Measurements from ENCODE around the gene MED27. TPM values are rescaled to one million over a fixed set of nuclear protein-coding genes. Genes with fewer than 3 reads are reported as not detected.

The MED27 gene
- total RNA-seq, 1 donor from 2014 or later: 34.5 TPM

- H3K27me3 ChIP-seq (ENCODE audit: control insufficient read depth, insufficient read depth, low read length): no peaks in the 10 kb centered on the region
- no peak for DNase-seq (ENCODE audit: low read depth)
- no peak overlapping the region for H3K4me3 ChIP-seq (ENCODE audit: low read depth, low read length)
- TF ChIP-seq CTCF (IDR thresholded peaks at IDR 0.05; ENCODE audit: insufficient read depth, low read length, poor library complexity, severe bottlenecking): no peak
- H3K36me3 ChIP-seq (ENCODE audit: control insufficient read depth, insufficient read depth, low read length): no peaks in the 10 kb centered on the region
These were observed 205.2 kb downstream of the MED27 start for GRCh38 chr9:131874447-131874846.

GRCh38 chr9:131873891-131874440, 205.7 kb downstream of the MED27 start:
- Histone ChIP-seq H3K36me3 (ENCODE audit: control insufficient read depth, insufficient read depth, low read length) (no peaks in the 10 kb centered on the region), H3K27me3 (ENCODE audit: control insufficient read depth, insufficient read depth, low read length) (no peaks in the 10 kb centered on the region), H3K4me3 (ENCODE audit: low read depth, low read length) (no peak overlapping the region)
- no peak for TF ChIP-seq CTCF (IDR thresholded peaks at IDR 0.05; ENCODE audit: insufficient read depth, low read length, poor library complexity, severe bottlenecking)
- DNase-seq (ENCODE audit: low read depth): no peak

- Histone ChIP-seq H3K36me3 (ENCODE audit: control insufficient read depth, insufficient read depth, low read length) (no peaks in the 10 kb centered on the region), H3K27me3 (ENCODE audit: control insufficient read depth, insufficient read depth, low read length) (no peaks in the 10 kb centered on the region), H3K4me3 (ENCODE audit: low read depth, low read length) (no peak overlapping the region)
- no peak for DNase-seq (ENCODE audit: low read depth)
- no peak for TF ChIP-seq CTCF (IDR thresholded peaks at IDR 0.05; ENCODE audit: insufficient read depth, low read length, poor library complexity, severe bottlenecking)
These were observed 206.3 kb downstream of the MED27 start for GRCh38 chr9:131873335-131873734.

- H3K36me3 ChIP-seq (ENCODE audit: control insufficient read depth, insufficient read depth, low read length): no peaks in the 10 kb centered on the region
- TF ChIP-seq CTCF (IDR thresholded peaks at IDR 0.05; ENCODE audit: insufficient read depth, low read length, poor library complexity, severe bottlenecking): no peak
- DNase-seq (ENCODE audit: low read depth): no peak
- no peak overlapping the region for H3K4me3 ChIP-seq (ENCODE audit: low read depth, low read length)
- H3K27me3 ChIP-seq (ENCODE audit: control insufficient read depth, insufficient read depth, low read length): no peaks in the 10 kb centered on the region
These were observed 207.0 kb downstream of the MED27 start for GRCh38 chr9:131872702-131873101.

GRCh38 chr9:131872006-131872405, 207.7 kb downstream of the MED27 start:
- TF ChIP-seq CTCF (IDR thresholded peaks at IDR 0.05; ENCODE audit: insufficient read depth, low read length, poor library complexity, severe bottlenecking): peak; percentile 21
- Histone ChIP-seq H3K27me3 (ENCODE audit: control insufficient read depth, insufficient read depth, low read length) (no peaks in the 10 kb centered on the region), H3K4me3 (ENCODE audit: low read depth, low read length) (no peak overlapping the region), H3K36me3 (ENCODE audit: control insufficient read depth, insufficient read depth, low read length) (no peaks in the 10 kb centered on the region)
- DNase-seq (ENCODE audit: low read depth): no peak

GRCh38 chr9:131870156-131870555, 209.5 kb downstream of the MED27 start:
- no peaks in the 10 kb centered on the region for H3K27me3 ChIP-seq (ENCODE audit: control insufficient read depth, insufficient read depth, low read length)
- no peak for TF ChIP-seq CTCF (IDR thresholded peaks at IDR 0.05; ENCODE audit: insufficient read depth, low read length, poor library complexity, severe bottlenecking)
- no peaks in the 10 kb centered on the region for H3K36me3 ChIP-seq (ENCODE audit: control insufficient read depth, insufficient read depth, low read length)
- no peak for DNase-seq (ENCODE audit: low read depth)
- H3K4me3 ChIP-seq (ENCODE audit: low read depth, low read length): no peak overlapping the region

Measured in kidney epithelial cell (primary cell).